Fibroblast of lung (primary cell): ENCODE data around the gene ARL4D.

ENCODE experiments used
- CTCF ChIP-seq, 2 donors: IDR thresholded peaks in 1 of 2; conservative IDR thresholded peaks in 1 of 2; 1 replicate in 1 of 2; 2 replicates in 1 of 2; pipeline ENCODE4 v1.5.1; 2011 to 2012; ENCODE audit warnings: low read length in 2 of 2, control low read depth in 1 of 2, inconsistent platforms in 1 of 2, low read depth in 1 of 2, mild to moderate bottlenecking in 1 of 2
- EZH2 ChIP-seq: IDR thresholded peaks from 2 replicates; pipeline ENCODE4 v1.5.1; 2012; ENCODE audit warnings: low read length, control low read depth, mild to moderate bottlenecking; ENCODE audit errors: missing control alignments

GRCh38 chr17:43448720-43449469, 50.1 kb downstream of the ARL4D start:
- no peak for TF ChIP-seq CTCF (conservative IDR thresholded peaks at IDR 0.05 in 1 of 2, IDR thresholded peaks at IDR 0.05 in 1 of 2; ENCODE audit: low read depth in 1 of 2, low read length in 2 of 2)
- TF ChIP-seq EZH2, result no peak
